Measurements from ENCODE around the gene LLGL2.
A peak's percentile ranks its signal among the peaks of the same experiment; 100 is the strongest.

DNA sequence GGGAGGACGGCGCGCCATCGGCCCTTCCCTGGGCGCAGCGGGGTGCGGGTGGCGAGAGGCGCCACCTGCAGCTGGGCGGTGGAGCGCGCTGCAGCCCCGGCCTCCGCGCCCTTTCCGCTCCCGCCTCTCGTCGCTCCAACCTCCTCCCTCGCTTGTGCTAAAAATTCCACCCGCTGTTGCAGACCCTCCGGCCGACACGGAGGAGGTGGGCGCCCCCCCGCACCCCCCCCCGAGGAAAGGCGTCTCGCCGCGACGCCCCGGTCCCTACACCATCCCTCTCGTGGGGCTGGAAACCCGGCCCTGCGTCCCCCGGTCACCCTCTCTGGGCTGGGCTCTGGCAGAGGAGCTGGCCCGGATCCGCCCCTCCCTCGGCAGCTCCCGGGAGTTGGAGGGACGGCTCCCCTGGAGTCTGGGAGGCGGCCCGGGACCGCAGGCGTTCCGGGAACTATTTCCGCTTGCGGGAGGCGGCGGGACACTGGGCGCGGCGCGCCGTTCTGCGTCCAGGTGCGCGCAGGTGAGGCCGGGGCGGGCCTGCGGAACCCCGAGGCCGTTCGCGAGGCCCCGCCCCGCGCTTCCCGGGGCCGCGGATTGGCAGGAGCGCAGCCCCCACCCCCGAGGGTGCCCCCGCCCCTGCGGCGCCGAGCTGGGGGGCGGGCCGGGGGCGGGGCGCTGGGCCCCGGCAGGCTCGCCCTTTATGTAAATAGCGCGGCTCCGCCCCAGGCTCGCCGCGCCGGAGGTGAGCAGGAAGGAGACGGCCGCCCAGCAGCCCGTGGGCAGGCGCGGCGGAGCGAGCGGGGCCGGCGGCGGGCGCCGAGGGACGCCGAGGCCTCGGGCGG is at the start of gene LLGL2:
- TF ChIP-seq, protein P1, sequence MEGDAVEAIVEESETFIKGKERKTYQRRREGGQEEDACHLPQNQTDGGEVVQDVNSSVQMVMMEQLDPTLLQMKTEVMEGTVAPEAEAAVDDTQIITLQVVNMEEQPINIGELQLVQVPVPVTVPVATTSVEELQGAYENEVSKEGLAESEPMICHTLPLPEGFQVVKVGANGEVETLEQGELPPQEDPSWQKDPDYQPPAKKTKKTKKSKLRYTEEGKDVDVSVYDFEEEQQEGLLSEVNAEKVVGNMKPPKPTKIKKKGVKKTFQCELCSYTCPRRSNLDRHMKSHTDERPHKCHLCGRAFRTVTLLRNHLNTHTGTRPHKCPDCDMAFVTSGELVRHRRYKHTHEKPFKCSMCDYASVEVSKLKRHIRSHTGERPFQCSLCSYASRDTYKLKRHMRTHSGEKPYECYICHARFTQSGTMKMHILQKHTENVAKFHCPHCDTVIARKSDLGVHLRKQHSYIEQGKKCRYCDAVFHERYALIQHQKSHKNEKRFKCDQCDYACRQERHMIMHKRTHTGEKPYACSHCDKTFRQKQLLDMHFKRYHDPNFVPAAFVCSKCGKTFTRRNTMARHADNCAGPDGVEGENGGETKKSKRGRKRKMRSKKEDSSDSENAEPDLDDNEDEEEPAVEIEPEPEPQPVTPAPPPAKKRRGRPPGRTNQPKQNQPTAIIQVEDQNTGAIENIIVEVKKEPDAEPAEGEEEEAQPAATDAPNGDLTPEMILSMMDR (IDR thresholded peaks at IDR 0.05): peak; percentile 24 to 43 (median 33)
- TF ChIP-seq EP300 (IDR thresholded peaks at IDR 0.05): no peak
